MCF 10A (cell line): ENCODE measurements around the gene CELF5. TPM values are rescaled to one million over a fixed set of nuclear protein-coding genes. Genes with fewer than 3 reads are reported as not detected.

Experiments used
- BruUV-seq: library from RNA; stranded (reverse); fragments of 400-500 nt; replicated peaks from 2 replicates; lab custom pipeline; 2021; lab: Mats Ljungman, UMichigan
- CTCF ChIA-PET: fragments of 300-600 bp; sonication (Branson Sonifier 250); formaldehyde crosslinking; extraction: SDS; loops from one replicate; lab custom pipeline; 2021; ENCODE audit warnings: antibody characterized with exemption, inconsistent platforms; lab: Yijun Ruan, JAX
- POLR2A ChIA-PET: fragments of 300-600, 350-650 bp; sonication (Branson Sonifier 250); formaldehyde crosslinking; extraction: SDS; loops from one replicate; lab custom pipeline; 2020; ENCODE audit warnings: antibody characterized with exemption, inconsistent platforms; lab: Yijun Ruan, JAX
- DNase-seq: peaks from one replicate; pipeline ENCODE4 v3.0.0-alpha.2; 2018; ENCODE audit not compliant: unreplicated experiment
- H3K27ac Mint-ChIP-seq: one replicate; pipeline ENCODE4 v1.8.0; 2022; ENCODE audit warnings: mild to moderate bottlenecking, low read depth, mixed read lengths; ENCODE audit not compliant: unreplicated experiment
- H3K27me3 Mint-ChIP-seq: one replicate; pipeline ENCODE4 v1.8.0; 2022; ENCODE audit warnings: mixed read lengths; ENCODE audit not compliant: insufficient read depth, unreplicated experiment
- H3K36me3 Mint-ChIP-seq: one replicate; pipeline ENCODE4 v1.8.0; 2022; ENCODE audit warnings: mild to moderate bottlenecking, moderate library complexity, mixed read lengths; ENCODE audit not compliant: insufficient read depth, unreplicated experiment
- H3K4me1 Mint-ChIP-seq: one replicate; pipeline ENCODE4 v1.8.0; 2022; ENCODE audit warnings: mixed read lengths; ENCODE audit not compliant: insufficient read depth, unreplicated experiment
- H3K4me3 Mint-ChIP-seq: one replicate; pipeline ENCODE4 v1.8.0; 2022; ENCODE audit warnings: mild to moderate bottlenecking, moderate library complexity, mixed read lengths; ENCODE audit not compliant: unreplicated experiment
- H3K9me3 Mint-ChIP-seq: one replicate; pipeline ENCODE4 v1.8.0; 2022; ENCODE audit warnings: mixed read lengths; ENCODE audit not compliant: unreplicated experiment
- intact Hi-C: fragments of 100-400 bp; cut with micrococcal nuclease; formaldehyde crosslinking; loops from 2 replicates; pipeline ENCODE4 v1.14.1; 2022
- total RNA-seq: library from RNA; stranded (reverse); gene quantifications from 2 replicates; pipeline ENCODE4 v1.2.3, GENCODE V29; 2022
- TF ChIP-seq, protein P1 (sequence below): fragments of 200-600 bp; IDR thresholded peaks from one replicate; pipeline ENCODE4 v1.8.0; 2022; ENCODE audit warnings: antibody characterized with exemption, mild to moderate bottlenecking; ENCODE audit not compliant: unreplicated experiment

CELF5 gene
- total RNA-seq, 1 experiment from 2014 or later, result 0.30 TPM

- peak; percentile 75 for DNase-seq
- H3K27me3 Mint-ChIP-seq, result peaks cover 23% of the 10 kb centered on the region
- H3K27ac Mint-ChIP-seq, result no peak overlapping the region
- TF ChIP-seq, protein P1, sequence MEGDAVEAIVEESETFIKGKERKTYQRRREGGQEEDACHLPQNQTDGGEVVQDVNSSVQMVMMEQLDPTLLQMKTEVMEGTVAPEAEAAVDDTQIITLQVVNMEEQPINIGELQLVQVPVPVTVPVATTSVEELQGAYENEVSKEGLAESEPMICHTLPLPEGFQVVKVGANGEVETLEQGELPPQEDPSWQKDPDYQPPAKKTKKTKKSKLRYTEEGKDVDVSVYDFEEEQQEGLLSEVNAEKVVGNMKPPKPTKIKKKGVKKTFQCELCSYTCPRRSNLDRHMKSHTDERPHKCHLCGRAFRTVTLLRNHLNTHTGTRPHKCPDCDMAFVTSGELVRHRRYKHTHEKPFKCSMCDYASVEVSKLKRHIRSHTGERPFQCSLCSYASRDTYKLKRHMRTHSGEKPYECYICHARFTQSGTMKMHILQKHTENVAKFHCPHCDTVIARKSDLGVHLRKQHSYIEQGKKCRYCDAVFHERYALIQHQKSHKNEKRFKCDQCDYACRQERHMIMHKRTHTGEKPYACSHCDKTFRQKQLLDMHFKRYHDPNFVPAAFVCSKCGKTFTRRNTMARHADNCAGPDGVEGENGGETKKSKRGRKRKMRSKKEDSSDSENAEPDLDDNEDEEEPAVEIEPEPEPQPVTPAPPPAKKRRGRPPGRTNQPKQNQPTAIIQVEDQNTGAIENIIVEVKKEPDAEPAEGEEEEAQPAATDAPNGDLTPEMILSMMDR, result no peak
- no TSS peak for BruUV-seq
- no peaks in the 10 kb centered on the region for H3K36me3 Mint-ChIP-seq
- intact Hi-C loops, result no loop called here
- CTCF ChIA-PET, result interaction anchor here (0.6 to 1.6 kb wide), 2 partner anchors 11 to 29 kb away, joined by 4 read pairs; no protein-coding TSS in a partner anchor
- no peak overlapping the region for H3K4me3 Mint-ChIP-seq
- H3K9me3 Mint-ChIP-seq, result no peaks in the 10 kb centered on the region
- no peaks in the 10 kb centered on the region for H3K4me1 Mint-ChIP-seq
- POLR2A ChIA-PET, result no interaction called here
Observed at GRCh38 chr19:3243819-3244700, 19.6 kb downstream of the CELF5 start.

DNA sequence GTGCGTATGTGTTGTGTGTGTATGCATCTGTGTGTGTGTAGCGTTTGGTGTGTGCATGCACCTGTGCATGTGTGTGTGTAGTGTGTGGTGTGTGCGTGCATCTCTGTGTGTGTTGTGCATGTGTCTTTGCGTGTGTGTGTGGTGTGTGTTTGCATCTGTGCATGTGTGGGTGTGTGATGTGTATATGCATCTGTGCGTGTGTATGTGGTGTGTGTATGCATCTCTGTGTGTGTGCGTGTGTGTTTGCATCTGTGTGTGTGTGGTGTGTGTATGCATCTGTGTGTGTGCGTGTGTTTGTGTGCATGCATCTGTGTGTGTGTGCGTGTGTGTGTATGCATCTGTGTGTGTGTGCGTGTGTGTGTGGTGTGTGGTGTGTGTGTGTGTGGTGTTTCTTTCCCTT, 20.6 kb downstream of the CELF5 start:
- CTCF ChIA-PET, result interaction anchor here (0.6 kb wide), 1 partner anchor 46 kb away, joined by 4 read pairs; no protein-coding TSS in a partner anchor
- Mint-ChIP-seq H3K27me3 (peaks cover 23% of the 10 kb centered on the region), H3K27ac (no peak overlapping the region), H3K4me3 (no peak overlapping the region), H3K4me1 (no peaks in the 10 kb centered on the region), H3K36me3 (no peaks in the 10 kb centered on the region), H3K9me3 (no peaks in the 10 kb centered on the region)
- POLR2A ChIA-PET, result no interaction called here
- TF ChIP-seq, protein P1, result no peak
- no TSS peak for BruUV-seq
- intact Hi-C loops, result no loop called here
- DNase-seq, result no peak

DNA sequence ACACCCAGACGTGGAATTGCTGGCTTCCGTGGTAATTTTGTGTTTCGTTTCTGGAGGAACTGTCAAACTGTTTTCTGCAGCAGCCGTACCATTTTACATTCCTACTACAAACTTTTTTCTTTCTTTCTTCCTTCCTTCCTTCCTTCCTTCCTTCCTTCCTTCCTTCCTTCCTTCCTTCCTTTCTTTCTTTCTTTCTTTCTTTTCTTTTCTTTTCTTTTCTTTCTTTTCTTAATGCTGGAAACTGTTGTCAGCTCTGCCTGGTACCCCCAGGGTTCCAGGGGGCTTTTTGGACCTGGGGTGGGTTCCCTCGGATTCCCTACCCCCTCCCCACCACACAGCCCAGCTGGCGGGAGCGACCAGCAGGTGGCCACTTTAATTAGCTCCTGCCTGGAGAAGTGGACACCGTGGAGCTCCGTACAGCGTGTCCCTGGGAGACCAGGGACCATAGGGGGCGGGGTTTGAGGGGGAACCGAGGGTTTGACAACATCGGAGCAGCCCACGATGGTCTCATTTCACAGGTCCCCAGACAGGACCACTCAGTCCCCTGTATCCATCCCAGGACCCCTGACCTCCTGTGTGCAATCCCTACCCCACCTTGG, 24.4 kb downstream of the CELF5 start:
- POLR2A ChIA-PET, result no interaction called here
- intact Hi-C loops, result no loop called here
- H3K27ac Mint-ChIP-seq, result no peak overlapping the region
- no peak overlapping the region for H3K4me3 Mint-ChIP-seq
- no TSS peak for BruUV-seq
- TF ChIP-seq, protein P1, result no peak
- no peak for DNase-seq
- CTCF ChIA-PET, result no interaction called here
- no peaks in the 10 kb centered on the region for H3K4me1 Mint-ChIP-seq
- peaks cover 20% of the 10 kb centered on the region for H3K27me3 Mint-ChIP-seq
- no peaks in the 10 kb centered on the region for H3K36me3 Mint-ChIP-seq
- no peaks in the 10 kb centered on the region for H3K9me3 Mint-ChIP-seq

DNA sequence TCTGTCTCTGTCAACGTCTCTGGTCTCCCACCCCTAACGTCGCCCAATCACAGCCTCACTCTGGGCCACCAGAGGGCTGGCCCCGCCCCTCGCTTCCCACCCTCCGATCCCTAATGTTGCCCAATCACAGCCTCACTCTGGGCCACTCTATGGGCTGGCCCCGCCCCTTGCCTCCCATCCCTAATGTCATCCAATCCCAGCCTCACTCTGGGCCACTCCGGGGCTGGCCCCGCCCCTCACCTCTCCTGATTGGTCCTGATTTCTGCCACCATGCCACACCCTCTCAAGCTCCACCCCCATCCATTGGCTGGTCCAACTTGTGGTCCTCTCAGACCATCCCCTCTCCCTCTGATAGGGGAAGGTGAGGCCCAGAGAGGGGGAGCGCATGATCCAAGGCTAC, 24.9 kb downstream of the CELF5 start:
- Mint-ChIP-seq H3K4me3 (no peak overlapping the region), H3K36me3 (no peaks in the 10 kb centered on the region), H3K27ac (no peak overlapping the region), H3K9me3 (peaks cover 5% of the 10 kb centered on the region), H3K27me3 (peaks cover 26% of the 10 kb centered on the region), H3K4me1 (no peaks in the 10 kb centered on the region)
- no TSS peak for BruUV-seq
- CTCF ChIA-PET, result no interaction called here
- intact Hi-C loops, result no loop called here
- TF ChIP-seq, protein P1, result no peak
- POLR2A ChIA-PET, result no interaction called here
- no peak for DNase-seq
